ENCODE data around the gene SLFN12L. TPM values are rescaled to one million over a fixed set of nuclear protein-coding genes. Genes with fewer than 3 reads are reported as not detected.
"Not testable (repeated sequence)": the region's sequence is repeated elsewhere in the genome, so short reads cannot be mapped to it uniquely, and the experiment has no call there.

SLFN12L gene
- total RNA-seq, 1 donor, result 0.36 TPM

DNA sequence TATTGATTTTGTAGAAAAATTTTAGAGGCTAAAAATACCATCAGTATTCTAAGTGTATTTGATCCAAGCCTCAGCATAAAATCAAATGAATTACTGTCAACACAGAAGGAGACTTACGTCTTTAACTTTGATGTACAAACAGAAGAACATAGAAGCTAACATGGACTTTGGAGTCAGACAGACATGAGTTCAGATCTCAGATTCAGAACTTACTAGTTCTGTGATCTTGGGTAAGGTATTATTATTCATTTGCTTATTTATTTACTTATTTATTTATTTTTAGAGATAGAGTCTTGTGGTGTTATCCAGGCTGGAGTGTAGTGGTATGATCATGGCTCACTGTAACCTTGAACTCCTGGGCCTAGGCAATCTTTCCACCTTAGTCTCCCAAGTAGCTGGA is 4.0 kb upstream of the SLFN12L start:
- no peaks in the 10 kb centered on the region for H3K79me2 ChIP-seq (ENCODE audit: insufficient read depth, low read length)
- no peaks in the 10 kb centered on the region for H4K20me1 ChIP-seq (ENCODE audit: insufficient read depth, low read length)
- peak overlapping the region; percentile 96 for H3K4me2 ChIP-seq (ENCODE audit: insufficient read depth, low read length)
- peak overlapping the region; percentile 98 for H2AFZ ChIP-seq (ENCODE audit: low read length)
- DNase-seq (ENCODE audit: insufficient read length, low spot score, missing footprints), result no peak
- TF ChIP-seq, protein P1, sequence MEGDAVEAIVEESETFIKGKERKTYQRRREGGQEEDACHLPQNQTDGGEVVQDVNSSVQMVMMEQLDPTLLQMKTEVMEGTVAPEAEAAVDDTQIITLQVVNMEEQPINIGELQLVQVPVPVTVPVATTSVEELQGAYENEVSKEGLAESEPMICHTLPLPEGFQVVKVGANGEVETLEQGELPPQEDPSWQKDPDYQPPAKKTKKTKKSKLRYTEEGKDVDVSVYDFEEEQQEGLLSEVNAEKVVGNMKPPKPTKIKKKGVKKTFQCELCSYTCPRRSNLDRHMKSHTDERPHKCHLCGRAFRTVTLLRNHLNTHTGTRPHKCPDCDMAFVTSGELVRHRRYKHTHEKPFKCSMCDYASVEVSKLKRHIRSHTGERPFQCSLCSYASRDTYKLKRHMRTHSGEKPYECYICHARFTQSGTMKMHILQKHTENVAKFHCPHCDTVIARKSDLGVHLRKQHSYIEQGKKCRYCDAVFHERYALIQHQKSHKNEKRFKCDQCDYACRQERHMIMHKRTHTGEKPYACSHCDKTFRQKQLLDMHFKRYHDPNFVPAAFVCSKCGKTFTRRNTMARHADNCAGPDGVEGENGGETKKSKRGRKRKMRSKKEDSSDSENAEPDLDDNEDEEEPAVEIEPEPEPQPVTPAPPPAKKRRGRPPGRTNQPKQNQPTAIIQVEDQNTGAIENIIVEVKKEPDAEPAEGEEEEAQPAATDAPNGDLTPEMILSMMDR (IDR thresholded peaks at IDR 0.05; ENCODE audit: extremely low read depth, low read depth, low read length), result no peak
- H3K36me3 ChIP-seq (ENCODE audit: insufficient read depth, low read length), result no peaks in the 10 kb centered on the region
- H3K9me3 ChIP-seq (ENCODE audit: low read depth, low read length), result no peaks in the 10 kb centered on the region
- H3K4me1 ChIP-seq (ENCODE audit: insufficient read depth, low read length), result peaks cover 8% of the 10 kb centered on the region
- peaks cover 5% of the 10 kb centered on the region for H3K27me3 ChIP-seq (ENCODE audit: insufficient read depth, low read length)
- H3K4me3 ChIP-seq (ENCODE audit: insufficient read depth, low read length), result peak overlapping the region; percentile 79
- H3K27ac ChIP-seq (ENCODE audit: low read depth, low read length), result peak overlapping the region; percentile 62

DNA sequence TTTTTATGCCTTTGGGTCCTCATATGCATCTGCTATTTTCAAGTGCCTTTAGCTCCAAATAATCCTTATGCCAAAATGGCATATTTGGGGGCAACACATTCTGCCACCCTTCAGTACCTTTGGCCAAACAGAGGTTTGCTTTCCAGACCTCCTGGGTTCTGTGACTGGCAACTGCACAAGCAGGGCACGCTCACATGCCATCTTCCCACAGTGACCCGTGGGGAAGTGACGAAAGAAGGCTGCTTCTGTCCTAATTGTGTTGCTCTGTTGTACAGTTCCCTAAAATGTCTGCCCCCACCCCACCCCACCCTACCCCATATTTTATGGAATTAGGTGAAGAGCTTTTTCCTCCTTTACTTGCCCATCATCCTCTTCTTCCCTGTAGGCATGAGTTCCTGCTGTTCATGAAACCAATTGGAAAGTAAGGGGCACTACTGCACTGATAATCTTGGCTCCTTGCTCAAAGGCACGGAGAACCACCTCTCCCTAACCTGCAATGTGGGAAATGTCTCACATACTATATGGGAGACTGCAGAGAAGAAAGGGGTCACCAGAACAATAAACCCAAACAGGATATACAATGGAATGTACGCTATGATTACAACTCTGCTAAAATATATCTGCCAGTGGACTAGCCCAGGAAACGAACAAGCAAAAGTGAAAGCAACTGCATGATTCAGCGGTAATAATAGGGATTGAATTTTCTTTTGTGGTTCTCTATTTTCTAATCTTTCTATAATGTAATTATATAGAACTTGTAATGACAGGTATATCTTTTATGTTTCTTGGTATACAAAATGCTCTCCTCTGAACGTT is 3.3 kb upstream of the SLFN12L start:
- peak overlapping the region; percentile 79 for H3K4me3 ChIP-seq (ENCODE audit: insufficient read depth, low read length)
- no peaks in the 10 kb centered on the region for H3K79me2 ChIP-seq (ENCODE audit: insufficient read depth, low read length)
- H2AFZ ChIP-seq (ENCODE audit: low read length), result peak overlapping the region; percentile 98
- H3K27me3 ChIP-seq (ENCODE audit: insufficient read depth, low read length), result no peaks in the 10 kb centered on the region
- peak; percentile 62 for DNase-seq (ENCODE audit: insufficient read length, low spot score, missing footprints)
- no peaks in the 10 kb centered on the region for H3K9me3 ChIP-seq (ENCODE audit: low read depth, low read length)
- H3K27ac ChIP-seq (ENCODE audit: low read depth, low read length), result peak overlapping the region; percentile 62
- TF ChIP-seq, protein P1 (IDR thresholded peaks at IDR 0.05; ENCODE audit: extremely low read depth, low read depth, low read length), result no peak
- peak overlapping the region; percentile 96 for H3K4me2 ChIP-seq (ENCODE audit: insufficient read depth, low read length)
- H3K4me1 ChIP-seq (ENCODE audit: insufficient read depth, low read length), result peaks cover 8% of the 10 kb centered on the region
- no peaks in the 10 kb centered on the region for H3K36me3 ChIP-seq (ENCODE audit: insufficient read depth, low read length)
- no peaks in the 10 kb centered on the region for H4K20me1 ChIP-seq (ENCODE audit: insufficient read depth, low read length)

DNA sequence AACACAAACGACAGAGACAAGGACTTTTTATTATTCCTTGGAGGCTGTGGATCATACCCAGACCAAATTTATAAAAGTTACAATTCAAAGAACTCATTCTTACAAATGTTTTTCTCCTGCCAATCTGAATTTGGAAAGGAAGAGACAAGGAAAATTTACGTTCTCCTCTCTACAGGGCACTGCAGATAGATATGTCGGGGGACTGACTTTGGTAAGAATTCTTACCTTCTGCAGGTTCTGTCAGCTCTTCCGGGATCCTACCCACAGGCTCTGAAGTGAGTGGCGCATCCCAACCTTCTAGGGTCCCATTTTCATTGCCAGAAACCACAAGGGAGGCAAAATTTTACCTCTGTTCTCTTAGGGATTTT is 2.2 kb upstream of the SLFN12L start:
- Histone ChIP-seq H3K9me3 (ENCODE audit: low read depth, low read length) (no peaks in the 10 kb centered on the region), H3K79me2 (ENCODE audit: insufficient read depth, low read length) (no peaks in the 10 kb centered on the region), H3K4me1 (ENCODE audit: insufficient read depth, low read length) (peaks cover 8% of the 10 kb centered on the region), H2AFZ (ENCODE audit: low read length) (peak overlapping the region; percentile 92), H3K27ac (ENCODE audit: low read depth, low read length) (no peak overlapping the region), H3K36me3 (ENCODE audit: insufficient read depth, low read length) (no peaks in the 10 kb centered on the region), H3K4me3 (ENCODE audit: insufficient read depth, low read length) (peak overlapping the region; percentile 40), H3K4me2 (ENCODE audit: insufficient read depth, low read length) (peak overlapping the region; percentile 65), H3K27me3 (ENCODE audit: insufficient read depth, low read length) (no peaks in the 10 kb centered on the region), H4K20me1 (ENCODE audit: insufficient read depth, low read length) (no peaks in the 10 kb centered on the region)
- TF ChIP-seq, protein P1 (IDR thresholded peaks at IDR 0.05; ENCODE audit: extremely low read depth, low read depth, low read length), result peak; percentile 3
- no peak for DNase-seq (ENCODE audit: insufficient read length, low spot score, missing footprints)

DNA sequence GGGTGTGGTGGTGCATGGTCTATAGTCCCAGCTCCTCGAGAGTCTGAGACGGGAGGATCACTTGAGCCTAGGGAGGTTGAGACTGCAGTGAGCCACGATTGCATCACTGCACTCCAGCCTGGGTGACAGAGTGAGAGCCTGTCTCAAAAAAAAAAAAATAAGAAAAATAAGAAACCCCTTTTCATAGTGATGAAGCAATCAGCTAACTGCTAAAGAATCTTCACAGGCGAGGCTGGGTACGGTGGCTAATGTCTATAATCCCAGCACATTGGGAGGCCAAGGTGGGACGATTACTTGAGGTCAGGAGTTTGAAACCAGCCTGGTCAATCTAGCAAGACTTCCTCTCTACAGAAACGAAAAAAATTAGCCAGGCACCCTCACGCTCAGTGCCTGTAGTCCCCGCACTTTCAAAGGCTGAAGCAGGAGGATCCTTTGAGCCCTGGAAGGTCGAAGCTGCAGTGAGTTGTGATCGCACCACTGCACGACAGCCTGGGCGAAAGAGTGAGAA is 760 bp downstream of the SLFN12L start:
- no peaks in the 10 kb centered on the region for H3K79me2 ChIP-seq (ENCODE audit: insufficient read depth, low read length)
- no peaks in the 10 kb centered on the region for H4K20me1 ChIP-seq (ENCODE audit: insufficient read depth, low read length)
- no peak overlapping the region for H3K4me2 ChIP-seq (ENCODE audit: insufficient read depth, low read length)
- no peak overlapping the region for H2AFZ ChIP-seq (ENCODE audit: low read length)
- no peaks in the 10 kb centered on the region for H3K36me3 ChIP-seq (ENCODE audit: insufficient read depth, low read length)
- no peak overlapping the region for H3K4me3 ChIP-seq (ENCODE audit: insufficient read depth, low read length)
- no peaks in the 10 kb centered on the region for H3K9me3 ChIP-seq (ENCODE audit: low read depth, low read length)
- no peak for DNase-seq (ENCODE audit: insufficient read length, low spot score, missing footprints)
- H3K4me1 ChIP-seq (ENCODE audit: insufficient read depth, low read length), result peaks cover 8% of the 10 kb centered on the region
- TF ChIP-seq, protein P1 (IDR thresholded peaks at IDR 0.05; ENCODE audit: extremely low read depth, low read depth, low read length), result no peak
- no peak overlapping the region for H3K27ac ChIP-seq (ENCODE audit: low read depth, low read length)
- no peaks in the 10 kb centered on the region for H3K27me3 ChIP-seq (ENCODE audit: insufficient read depth, low read length)

DNA sequence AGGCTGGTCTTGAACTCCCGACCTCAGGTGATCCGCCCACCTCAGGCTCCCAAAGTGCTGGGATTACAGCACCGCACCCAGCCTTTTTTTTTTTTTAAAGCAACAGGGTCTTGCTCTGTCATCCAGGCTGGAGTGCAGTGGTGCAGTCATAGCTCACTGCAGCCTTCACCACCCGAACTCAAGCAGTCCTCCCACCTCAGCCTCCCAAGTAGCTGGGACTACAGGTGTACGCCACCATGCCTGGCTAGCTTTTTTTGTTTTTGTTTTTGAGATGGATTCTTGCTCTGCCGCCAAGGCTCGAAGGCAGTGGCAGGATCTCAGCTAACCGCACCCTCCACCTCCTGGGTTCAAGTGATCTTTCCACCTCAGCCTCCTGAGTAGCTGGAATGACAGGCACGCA is 2.1 kb downstream of the SLFN12L start:
- H4K20me1 ChIP-seq (ENCODE audit: insufficient read depth, low read length); H3K9me3 ChIP-seq (ENCODE audit: low read depth, low read length); H3K36me3 ChIP-seq (ENCODE audit: insufficient read depth, low read length); H3K27me3 ChIP-seq (ENCODE audit: insufficient read depth, low read length); H3K4me3 ChIP-seq (ENCODE audit: insufficient read depth, low read length); DNase-seq (ENCODE audit: insufficient read length, low spot score, missing footprints); H3K4me2 ChIP-seq (ENCODE audit: insufficient read depth, low read length); H3K27ac ChIP-seq (ENCODE audit: low read depth, low read length); H2AFZ ChIP-seq (ENCODE audit: low read length); H3K4me1 ChIP-seq (ENCODE audit: insufficient read depth, low read length); H3K79me2 ChIP-seq (ENCODE audit: insufficient read depth, low read length): not testable (repeated sequence)

Measured in osteoblast (primary cell).